NCI-H146 treated with DMSO at 0.1 percent for 48 hours (cell line): Measurements from ENCODE around the gene ARL6IP4.
"Not testable (repeated sequence)": the region's sequence is repeated elsewhere in the genome, so short reads cannot be mapped to it uniquely, and the experiment has no call there.

Experiments used
- DNase-seq: peaks from one replicate; lab custom pipeline; 2025; ENCODE audit not compliant: unreplicated experiment; lab: John Stamatoyannopoulos, UW

The ARL6IP4 gene

DNA sequence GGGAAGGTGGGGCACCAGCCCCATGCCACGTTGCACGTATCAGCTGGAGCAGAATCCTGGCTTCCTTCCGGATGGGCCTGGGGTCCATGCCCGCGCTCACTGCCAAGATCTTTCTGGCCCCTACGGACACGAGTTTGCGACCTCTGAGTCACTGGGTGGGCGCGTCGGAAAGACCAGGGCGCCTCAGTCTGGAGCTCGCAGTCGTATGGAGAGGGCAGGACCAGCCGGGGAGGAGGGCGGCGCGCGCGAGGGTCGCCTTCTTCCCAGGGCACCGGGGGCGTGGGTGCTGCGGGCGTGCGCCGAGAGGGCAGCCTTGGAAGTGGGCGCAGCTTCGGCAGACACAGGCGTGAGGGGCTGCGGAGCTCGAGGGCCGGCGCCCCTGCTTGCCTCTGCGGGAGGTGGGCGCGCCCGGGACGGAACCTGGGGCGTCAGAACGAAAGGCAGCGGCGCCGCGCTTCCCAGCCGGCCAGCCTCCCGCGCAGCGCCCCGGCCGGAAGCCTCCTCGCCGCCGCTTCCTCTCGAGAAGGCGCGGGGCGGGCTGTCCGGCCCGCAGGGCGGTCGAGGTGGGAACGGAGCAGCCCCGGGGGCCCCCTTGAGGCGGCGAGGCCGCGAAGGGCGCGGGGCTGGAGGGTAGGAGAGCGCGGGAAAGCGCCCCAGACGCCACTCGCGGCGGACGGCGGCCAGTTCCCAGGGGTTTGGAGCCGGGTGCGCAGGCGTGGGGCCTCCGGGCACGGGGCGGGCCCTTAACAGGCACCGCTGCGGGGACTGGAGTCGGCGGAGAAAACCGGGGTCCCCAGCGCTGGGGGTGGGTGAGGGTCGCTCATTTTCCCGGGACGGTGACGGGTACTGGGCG, at the start of gene ARL6IP4:
ARL6IP4 (plus strand) TSS at position 499 of the 853 bp plus-strand sequence. CDS start 459 bp downstream, outside the sequence.
- peak; percentile 25 for DNase-seq

DNA sequence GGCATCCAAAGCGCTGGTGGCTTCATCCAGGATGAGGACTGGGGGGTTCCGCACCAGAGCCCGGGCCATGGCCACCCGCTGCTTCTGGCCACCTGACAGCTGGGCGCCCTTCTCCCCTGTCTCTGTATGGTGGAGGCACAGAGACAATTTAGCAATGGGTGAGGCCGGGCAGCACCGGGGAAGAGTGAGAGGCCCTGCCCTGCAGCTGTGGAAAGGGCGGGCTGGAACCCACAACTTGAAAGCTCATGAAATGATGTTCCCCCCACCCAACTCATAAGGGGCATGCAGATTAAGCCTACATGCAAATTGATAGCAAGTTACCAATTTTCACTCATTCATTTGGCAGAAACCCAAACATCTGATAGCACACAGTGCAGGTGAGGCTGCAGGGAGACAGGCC, 48.3 kb upstream of the ARL6IP4 start:
- DNase-seq = no peak

GRCh38 chr12:122934722-122935121, 45.8 kb upstream of the ARL6IP4 start:
- no peak for DNase-seq

DNA sequence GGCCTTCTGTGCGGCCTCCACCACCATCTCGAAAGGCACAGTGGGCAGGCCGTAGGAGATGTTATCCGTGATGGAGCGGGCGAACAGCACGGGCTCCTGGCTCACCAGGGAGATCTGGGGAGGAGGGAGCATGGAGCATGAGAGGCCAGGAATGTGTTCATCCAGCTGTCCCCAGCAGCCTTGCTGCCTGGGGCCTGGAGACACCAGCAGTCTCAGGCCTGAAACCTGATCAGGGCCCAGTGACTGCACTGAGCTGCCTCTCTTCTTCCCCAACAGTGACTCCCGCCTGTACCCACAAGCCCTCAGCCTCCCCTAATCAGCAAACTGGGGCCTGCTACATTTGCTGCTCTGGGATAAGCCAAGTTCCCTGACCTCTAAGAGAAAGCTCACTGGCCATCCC, 45.2 kb upstream of the ARL6IP4 start:
- no peak for DNase-seq

GRCh38 chr12:122937622-122938091, 42.8 kb upstream of the ARL6IP4 start:
- no peak for DNase-seq

DNA sequence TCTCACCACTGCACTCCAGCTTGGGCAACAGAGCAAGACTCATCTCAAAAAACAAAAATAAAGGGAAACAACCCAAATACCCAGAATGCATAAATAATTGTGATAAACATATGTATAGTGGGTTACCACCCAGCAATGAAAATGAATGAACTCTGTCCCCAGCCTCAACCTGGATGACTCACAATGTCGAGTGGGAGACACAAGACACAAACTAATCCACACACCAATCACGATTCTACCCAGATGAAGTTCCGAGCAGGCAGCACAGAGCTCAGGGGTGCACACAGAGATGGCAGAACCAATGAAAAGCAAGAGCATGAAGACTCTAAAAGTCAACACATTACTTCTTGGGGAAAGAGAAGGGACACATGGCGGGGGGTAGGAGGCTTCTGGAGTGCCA, 41.4 kb upstream of the ARL6IP4 start:
- no peak for DNase-seq

GRCh38 chr12:122941351-122941750, 39.1 kb upstream of the ARL6IP4 start:
- not testable (repeated sequence) for DNase-seq

DNA sequence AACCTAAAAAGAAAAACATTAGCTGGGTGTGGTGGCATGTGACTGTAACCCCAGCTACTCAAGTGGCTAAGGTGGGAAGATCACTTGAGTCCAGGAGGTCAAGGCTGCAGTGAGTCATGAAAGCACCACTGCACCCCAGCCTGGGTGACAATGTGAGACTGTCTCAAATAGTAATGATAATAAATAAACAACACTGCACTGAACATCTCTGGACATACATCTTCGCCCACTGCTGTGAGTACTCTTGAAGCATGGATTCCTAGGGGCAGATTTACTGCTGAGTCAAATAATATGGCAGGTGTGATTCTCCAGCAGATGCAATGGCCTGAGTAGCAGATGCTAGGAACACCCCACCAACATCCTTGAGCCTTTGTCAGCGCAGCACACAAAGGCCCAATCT, 37.8 kb upstream of the ARL6IP4 start:
- no peak for DNase-seq

DNA sequence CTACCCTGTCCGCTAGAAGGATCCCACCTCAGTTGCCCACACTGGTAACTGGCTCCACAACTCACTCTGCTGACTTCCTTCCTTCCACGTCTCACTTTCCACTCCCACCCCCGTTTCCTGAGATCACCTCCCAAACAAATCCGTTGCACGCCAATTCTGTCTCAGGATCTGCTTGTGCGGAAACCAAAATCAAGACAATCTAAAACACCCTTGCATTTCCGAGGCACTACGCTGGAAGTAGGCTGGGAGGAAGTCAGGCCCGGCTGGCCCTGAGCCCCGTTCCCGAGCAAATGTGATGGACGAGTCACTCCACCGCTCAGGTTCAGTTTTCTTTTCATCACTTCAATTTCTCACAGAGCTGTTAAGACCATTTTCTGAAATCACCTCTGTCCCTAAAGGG, 37.3 kb upstream of the ARL6IP4 start:
- DNase-seq = no peak

- no peak for DNase-seq
These were observed 35.6 kb upstream of the ARL6IP4 start for GRCh38 chr12:122944605-122945592.

- no peak for DNase-seq
These were observed 33.7 kb upstream of the ARL6IP4 start for GRCh38 chr12:122946690-122947341.

DNA sequence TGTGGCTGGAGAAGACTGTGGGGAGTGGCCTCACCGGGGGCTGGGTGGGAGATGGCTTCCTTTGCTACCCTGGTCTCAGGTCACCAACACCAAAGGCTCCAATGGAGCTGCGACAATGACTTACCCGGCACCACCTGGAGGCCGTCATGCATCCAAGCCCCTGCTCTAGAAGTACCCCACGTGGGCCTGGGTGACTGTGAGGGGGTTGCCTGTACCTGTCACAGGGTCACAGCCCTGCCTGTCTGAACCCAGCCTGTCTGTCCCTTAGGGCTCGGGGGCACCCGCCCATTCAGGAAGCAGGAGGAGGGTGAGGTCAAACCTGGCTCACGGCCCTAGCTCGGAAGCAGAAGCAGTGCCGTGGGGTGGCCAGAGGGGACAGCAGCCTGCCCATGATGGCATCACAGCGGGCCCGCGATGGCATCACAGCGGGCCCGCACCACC, 33.1 kb upstream of the ARL6IP4 start:
- no peak for DNase-seq

GRCh38 chr12:122948605-122949004, 31.9 kb upstream of the ARL6IP4 start:
- no peak for DNase-seq

- no peak for DNase-seq
These were observed 31.1 kb upstream of the ARL6IP4 start for GRCh38 chr12:122949405-122949804.

- no peak for DNase-seq
These were observed 30.4 kb upstream of the ARL6IP4 start for GRCh38 chr12:122949816-122950675.

GRCh38 chr12:122951406-122951805, 29.1 kb upstream of the ARL6IP4 start:
- no peak for DNase-seq

GRCh38 chr12:122951979-122952892, 28.2 kb upstream of the ARL6IP4 start:
- DNase-seq = peak; percentile 21

- DNase-seq = no peak
These were observed 25.3 kb upstream of the ARL6IP4 start for GRCh38 chr12:122955156-122955555.

GRCh38 chr12:122956035-122956434, 24.4 kb upstream of the ARL6IP4 start:
- DNase-seq = no peak
